NCI-H2029 treated with DMSO at 0.1 percent for 48 hours (cell line): ENCODE results near the gene GLG1.
"Not testable (repeated sequence)": the region's sequence is repeated elsewhere in the genome, so short reads cannot be mapped to it uniquely, and the experiment has no call there.

Experiments
- DNase-seq: peaks from one replicate; lab custom pipeline; 2025; lab: John Stamatoyannopoulos, UW

The GLG1 gene

GRCh38 chr16:74606521-74607309, at the start of gene GLG1:
Gene GLG1, minus strand, starts transcription at chr16:74607114. Its CDS starts 20 bp downstream, at chr16:74607094.
- DNase-seq: no peak

DNA sequence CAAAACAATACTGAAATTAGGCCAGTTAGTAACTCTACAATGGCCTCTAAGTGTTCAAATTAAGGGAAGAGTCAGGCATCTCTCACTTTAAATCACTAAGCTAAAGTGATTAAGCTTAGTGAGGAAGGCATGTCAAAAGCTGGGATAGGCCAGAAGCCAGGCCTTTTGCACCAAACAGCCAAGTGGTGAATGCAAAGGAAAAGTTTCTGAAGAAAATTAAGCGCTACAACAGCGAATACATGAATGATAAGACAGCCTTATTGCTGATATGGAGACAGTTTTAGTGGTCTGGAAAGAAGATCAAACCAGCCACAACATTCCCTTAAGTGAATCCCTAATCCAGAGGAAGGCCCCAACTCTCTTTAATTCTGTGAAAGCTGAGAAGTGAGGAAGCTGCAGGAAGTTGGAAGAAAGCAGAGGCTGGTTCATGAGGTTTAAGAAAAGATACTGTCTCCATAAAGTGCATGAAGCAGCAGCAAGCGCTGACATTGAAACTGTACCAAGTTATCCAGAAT, 47.7 kb upstream of the GLG1 start:
- no peak for DNase-seq

- DNase-seq: not testable (repeated sequence)
Measured at GRCh38 chr16:74652883-74653282, 46.0 kb upstream of the GLG1 start.

GRCh38 chr16:74652249-74652648, 45.3 kb upstream of the GLG1 start:
- DNase-seq: no peak

DNA sequence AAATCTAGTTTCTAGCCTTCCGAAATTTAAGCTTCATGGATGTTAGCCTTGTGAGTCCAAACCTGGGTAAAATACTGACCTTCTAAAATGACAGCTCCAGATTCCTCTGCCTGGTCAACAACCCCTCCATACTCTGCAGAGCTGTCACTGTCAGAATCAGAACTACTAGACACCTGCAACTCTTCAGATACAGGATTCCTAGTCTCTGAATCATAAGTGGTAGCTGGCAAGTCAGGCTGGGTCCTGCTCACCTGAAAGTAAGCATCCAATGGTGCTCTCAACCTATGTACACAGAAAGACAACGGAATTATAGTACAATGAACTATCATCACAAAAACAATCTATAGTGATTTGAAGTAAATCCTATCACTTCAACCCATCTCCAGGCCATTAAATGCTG, 44.9 kb upstream of the GLG1 start:
- DNase-seq: no peak

DNA sequence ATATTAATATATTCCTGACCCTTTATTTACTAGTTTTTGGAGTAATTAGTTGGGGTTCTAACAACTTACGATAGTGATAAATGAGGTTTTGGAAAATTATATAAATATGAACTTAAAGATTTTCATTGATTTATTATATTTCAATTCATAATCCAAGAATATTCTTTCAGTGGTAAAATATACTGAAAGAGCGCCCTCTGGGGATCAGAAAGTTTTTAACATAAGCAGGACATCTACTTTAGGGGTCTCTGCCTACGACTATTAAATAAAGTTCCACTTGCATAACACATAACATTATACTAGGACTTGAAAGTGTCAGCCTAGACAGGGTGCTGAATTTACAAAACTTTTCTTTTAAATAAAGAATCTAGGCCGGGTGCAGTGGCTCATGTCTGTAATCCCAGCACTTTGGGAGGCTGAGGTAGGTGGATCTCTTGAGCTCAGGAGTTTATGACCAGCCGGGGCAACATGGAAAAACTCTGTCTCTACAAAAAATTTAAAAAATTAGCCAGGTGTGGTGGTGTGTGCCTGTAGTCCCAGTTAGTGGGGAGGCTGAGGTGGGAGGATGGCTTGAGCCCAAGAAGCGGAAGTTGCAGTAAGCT, 44.2 kb upstream of the GLG1 start:
- DNase-seq: no peak

DNA sequence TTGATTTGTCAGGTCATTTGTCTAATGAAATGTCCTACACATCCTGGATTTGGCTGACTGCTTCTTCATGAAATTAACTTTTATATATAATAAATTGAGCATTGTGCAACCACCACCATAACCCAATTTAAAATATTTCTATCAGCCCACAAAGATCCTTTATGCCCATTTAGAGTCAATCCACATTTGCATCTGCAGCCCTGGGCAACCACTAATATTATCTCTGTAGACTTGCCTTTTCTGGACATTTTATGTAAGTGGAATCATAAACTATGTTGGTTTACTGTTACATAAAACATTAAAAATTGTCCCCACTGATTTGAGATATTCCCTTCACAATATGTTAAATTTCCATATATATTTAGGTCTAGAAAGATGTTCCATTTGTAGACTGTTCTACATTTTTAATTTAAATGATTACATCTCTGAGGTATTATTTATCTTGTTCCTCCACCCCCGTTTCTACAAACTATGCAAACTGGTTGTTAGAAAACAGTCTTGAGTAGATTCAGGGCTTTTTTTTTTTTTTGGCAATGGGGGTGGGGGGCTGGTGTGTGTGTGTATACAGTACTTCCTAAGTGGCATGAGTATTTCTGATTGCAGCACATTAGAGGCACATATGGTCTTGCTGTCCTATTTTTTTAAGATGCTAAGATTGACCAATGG, 43.1 kb upstream of the GLG1 start:
- no peak for DNase-seq

- DNase-seq: no peak
Measured at GRCh38 chr16:74641969-74642368, 35.1 kb upstream of the GLG1 start.

- DNase-seq: no peak
Measured at GRCh38 chr16:74637742-74638453, 31.0 kb upstream of the GLG1 start.

- DNase-seq: no peak
Measured at GRCh38 chr16:74635303-74635702, 28.4 kb upstream of the GLG1 start.

GRCh38 chr16:74633686-74634085, 26.8 kb upstream of the GLG1 start:
- DNase-seq: no peak

DNA sequence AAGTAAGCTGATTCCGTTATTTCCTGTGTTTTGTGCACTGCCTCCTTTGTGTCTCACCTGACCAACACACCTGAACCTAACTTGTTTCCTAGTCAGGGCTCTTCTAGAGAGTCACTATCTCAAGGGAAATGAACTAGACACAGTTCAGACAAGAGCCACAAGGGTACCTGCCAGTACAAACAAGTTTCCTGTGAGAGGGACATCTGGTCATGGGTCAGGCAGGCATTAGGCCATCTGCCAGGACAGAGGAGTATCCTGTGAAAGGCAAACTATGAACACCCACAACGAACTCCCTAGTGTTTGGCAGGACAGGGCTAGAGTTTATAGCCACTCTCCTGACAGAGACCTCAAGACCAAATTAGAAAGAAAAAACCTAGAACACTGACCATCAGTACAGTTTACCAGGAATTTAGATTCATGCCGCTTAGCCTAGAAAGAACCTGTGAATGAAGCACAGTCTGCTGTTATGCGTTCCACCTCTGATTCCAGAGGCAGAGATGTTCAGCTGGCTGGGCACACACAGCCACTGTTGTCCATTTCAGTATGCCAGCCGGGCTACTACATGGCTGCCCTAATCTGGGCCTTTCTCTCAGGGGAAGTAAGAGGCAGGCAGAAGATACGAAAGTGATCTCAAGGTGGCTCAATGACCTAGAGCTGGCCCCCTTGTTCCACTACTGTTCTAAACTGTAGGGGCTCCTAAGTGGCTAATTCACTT, 20.7 kb upstream of the GLG1 start:
- no peak for DNase-seq

DNA sequence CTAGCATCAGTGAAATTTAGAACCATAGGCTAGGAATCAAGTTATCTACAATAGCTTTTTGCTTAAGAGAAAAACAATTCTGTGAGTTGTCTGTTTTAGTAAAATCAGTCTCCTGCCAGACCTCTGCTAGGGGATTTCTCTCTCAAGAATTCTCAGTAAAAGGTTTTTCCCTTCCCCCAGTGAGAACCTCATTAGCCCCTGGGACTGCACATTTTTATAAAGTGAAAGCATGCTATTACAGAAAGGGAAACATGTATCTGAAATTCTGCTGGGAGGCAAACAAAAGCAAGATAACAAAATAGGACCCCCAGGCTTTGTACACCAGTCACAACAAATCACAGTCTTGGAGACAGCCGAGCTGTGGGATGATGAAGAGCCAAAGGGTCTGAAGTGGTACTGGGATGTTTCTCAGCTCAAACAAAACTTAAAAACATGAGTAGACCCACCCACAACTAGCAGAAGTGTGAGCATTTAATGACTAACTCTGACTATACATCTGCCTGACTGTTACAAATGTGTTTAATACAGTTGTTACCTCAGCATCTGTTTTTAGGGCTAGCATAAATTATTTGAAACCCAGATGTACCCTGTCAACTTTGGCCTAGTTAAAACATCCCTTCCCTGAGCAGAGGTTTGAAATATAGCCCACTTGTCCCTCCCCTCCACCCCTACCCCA, 20.0 kb upstream of the GLG1 start:
- DNase-seq: no peak

- DNase-seq: no peak
Measured at GRCh38 chr16:74625500-74626350, 18.8 kb upstream of the GLG1 start.

DNA sequence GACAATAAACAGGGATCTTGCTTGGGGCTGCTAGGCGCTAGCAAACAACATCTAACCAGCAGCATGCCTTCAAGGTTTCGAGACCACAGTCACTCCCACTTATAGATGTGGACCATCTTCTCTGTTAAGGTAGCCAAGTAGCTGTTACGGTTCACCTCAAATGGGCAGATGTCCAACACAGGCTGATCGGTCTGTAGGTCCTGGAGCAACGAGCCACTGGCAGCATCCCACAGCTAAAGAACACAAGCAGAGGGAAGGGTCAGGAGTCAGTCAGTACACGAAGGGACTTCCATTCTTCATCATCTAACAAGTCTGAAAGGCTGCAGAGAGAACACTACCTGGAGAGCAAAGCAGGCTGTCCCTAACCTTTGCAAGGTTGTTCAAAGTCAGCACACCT, 16.9 kb upstream of the GLG1 start:
- no peak for DNase-seq

- no peak for DNase-seq
Measured at GRCh38 chr16:74623214-74623838, 16.4 kb upstream of the GLG1 start.

- DNase-seq: no peak
Measured at GRCh38 chr16:74622005-74622404, 15.1 kb upstream of the GLG1 start.

DNA sequence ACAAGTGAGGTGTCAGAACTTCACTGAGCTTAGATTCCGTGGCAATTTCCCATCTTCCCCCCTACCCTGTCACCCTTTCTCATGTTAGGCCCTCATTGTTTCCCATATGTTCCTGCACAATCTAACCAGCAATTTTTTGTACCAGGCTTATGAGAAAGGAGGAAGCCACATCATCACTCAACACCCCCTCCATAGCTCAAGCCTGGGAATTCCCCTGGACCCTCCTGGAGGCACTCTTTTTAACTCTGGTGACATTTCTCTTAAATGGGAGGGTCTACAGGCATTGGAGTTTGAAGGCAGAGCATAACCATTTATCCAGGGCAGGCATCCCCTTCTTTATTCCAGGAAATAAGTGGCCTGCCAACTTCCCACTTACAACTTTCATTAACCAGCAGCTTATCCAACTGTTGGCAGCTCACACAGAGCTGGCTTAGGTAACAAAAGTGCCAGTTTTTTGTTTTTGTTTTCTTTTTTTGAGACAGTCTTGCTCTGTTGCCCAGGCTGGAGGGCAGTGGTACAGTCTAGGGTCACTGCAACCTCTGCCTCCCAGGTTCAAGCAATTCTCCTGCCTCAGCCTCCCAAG, 10.4 kb upstream of the GLG1 start:
- no peak for DNase-seq

GRCh38 chr16:74611721-74612120, 4.8 kb upstream of the GLG1 start:
- DNase-seq: no peak
